HFFc6 (cell line): ENCODE data around the gene WFIKKN2. TPM values are rescaled to one million over a fixed set of nuclear protein-coding genes. Genes with fewer than 3 reads are reported as not detected.
A peak's percentile ranks its signal among the peaks of the same experiment; 100 is the strongest.

ENCODE experiments used
- DNase-seq: peaks from one replicate; pipeline ENCODE4 v3.0.0-alpha.2; 2018
- H3K27ac Mint-ChIP-seq: 2 replicates; pipeline ENCODE4 v1.8.0; 2020; ENCODE audit warnings: mild to moderate bottlenecking, mixed read lengths
- H3K27me3 Mint-ChIP-seq: 2 replicates; pipeline ENCODE4 v1.8.0; 2021; ENCODE audit warnings: mild to moderate bottlenecking, moderate library complexity, mixed read lengths; ENCODE audit not compliant: insufficient read depth
- H3K36me3 Mint-ChIP-seq: 2 replicates; pipeline ENCODE4 v1.8.0; 2021; ENCODE audit warnings: low read depth, mixed read lengths
- H3K4me1 Mint-ChIP-seq: 2 replicates; pipeline ENCODE4 v1.8.0; 2020; ENCODE audit warnings: low read depth, mixed read lengths
- H3K4me3 Mint-ChIP-seq: 2 replicates; pipeline ENCODE4 v1.8.0; 2020; ENCODE audit warnings: mild to moderate bottlenecking, moderate library complexity, mixed read lengths
- H3K9me3 Mint-ChIP-seq: 2 replicates; pipeline ENCODE4 v1.8.0; 2020; ENCODE audit warnings: mild to moderate bottlenecking, mixed read lengths
- total RNA-seq, 6 experiments: library from RNA; stranded (reverse); fragmentation: NEBNext Ultra II Directional; extraction: Animal tissue kit (Norgen Biotek cat#: 25700); gene quantifications; 2 replicates in 1 of 6; 3 replicates in 5 of 6; pipeline ENCODE4 v1.2.3, GENCODE V29; 2021
- TF ChIP-seq, protein P1 (sequence below): fragments of 200-600 bp; sonication (generic); IDR thresholded peaks from 2 replicates; pipeline ENCODE4 v1.5.0; 2021; ENCODE audit warnings: antibody characterized with exemption, mild to moderate bottlenecking

Gene WFIKKN2
- total RNA-seq, 6 experiments from 2014 or later = 0.05 to 0.07 (median 0.05) TPM; not detected in 3

- Mint-ChIP-seq H3K27me3 (peaks cover 32% of the 10 kb centered on the region), H3K27ac (peak overlapping the region; percentile 24; the same call in 1 of the 2 replicates), H3K9me3 (no peaks in the 10 kb centered on the region), H3K4me1 (peaks cover 9% of the 10 kb centered on the region), H3K36me3 (no peaks in the 10 kb centered on the region), H3K4me3 (peak overlapping the region; percentile 80)
- TF ChIP-seq, protein P1, sequence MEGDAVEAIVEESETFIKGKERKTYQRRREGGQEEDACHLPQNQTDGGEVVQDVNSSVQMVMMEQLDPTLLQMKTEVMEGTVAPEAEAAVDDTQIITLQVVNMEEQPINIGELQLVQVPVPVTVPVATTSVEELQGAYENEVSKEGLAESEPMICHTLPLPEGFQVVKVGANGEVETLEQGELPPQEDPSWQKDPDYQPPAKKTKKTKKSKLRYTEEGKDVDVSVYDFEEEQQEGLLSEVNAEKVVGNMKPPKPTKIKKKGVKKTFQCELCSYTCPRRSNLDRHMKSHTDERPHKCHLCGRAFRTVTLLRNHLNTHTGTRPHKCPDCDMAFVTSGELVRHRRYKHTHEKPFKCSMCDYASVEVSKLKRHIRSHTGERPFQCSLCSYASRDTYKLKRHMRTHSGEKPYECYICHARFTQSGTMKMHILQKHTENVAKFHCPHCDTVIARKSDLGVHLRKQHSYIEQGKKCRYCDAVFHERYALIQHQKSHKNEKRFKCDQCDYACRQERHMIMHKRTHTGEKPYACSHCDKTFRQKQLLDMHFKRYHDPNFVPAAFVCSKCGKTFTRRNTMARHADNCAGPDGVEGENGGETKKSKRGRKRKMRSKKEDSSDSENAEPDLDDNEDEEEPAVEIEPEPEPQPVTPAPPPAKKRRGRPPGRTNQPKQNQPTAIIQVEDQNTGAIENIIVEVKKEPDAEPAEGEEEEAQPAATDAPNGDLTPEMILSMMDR = no peak
- no peak for DNase-seq
Observed at GRCh38 chr17:50834429-50835300, 721 bp upstream of the WFIKKN2 start.

DNA sequence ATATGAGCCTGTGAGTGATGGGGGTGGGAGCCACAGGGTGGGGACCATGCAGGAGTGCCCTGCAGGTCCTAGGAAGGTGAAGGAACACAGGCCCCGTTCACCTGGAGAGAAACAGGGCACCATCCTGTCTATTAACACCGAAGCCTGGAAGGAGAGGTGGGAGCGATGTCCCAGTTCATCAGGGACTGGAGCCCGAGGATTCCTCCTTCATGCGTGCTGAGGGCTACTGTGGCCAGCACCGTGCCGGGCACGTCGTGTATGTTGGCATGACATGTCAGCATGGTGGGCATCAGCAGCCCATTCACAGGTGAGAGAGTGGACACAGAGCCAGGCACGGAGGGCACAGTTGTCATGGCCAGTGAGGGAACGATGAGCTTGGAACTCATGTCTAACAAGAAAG is 1.4 kb downstream of the WFIKKN2 start:
- DNase-seq = no peak
- H3K9me3 Mint-ChIP-seq = no peaks in the 10 kb centered on the region
- H3K4me3 Mint-ChIP-seq = no peak overlapping the region
- peaks cover 13% of the 10 kb centered on the region for H3K4me1 Mint-ChIP-seq
- no peaks in the 10 kb centered on the region for H3K36me3 Mint-ChIP-seq
- H3K27ac Mint-ChIP-seq = no peak overlapping the region
- peaks cover 31% of the 10 kb centered on the region; the same call in 1 of the 2 replicates for H3K27me3 Mint-ChIP-seq
- TF ChIP-seq, protein P1 = no peak

GRCh38 chr17:50837286-50837979 is 2.0 kb downstream of the WFIKKN2 start:
- Mint-ChIP-seq H3K4me1 (peaks cover 17% of the 10 kb centered on the region), H3K9me3 (no peaks in the 10 kb centered on the region), H3K27ac (no peak overlapping the region), H3K27me3 (peaks cover 31% of the 10 kb centered on the region; the same call in 1 of the 2 replicates), H3K36me3 (no peaks in the 10 kb centered on the region), H3K4me3 (no peak overlapping the region)
- TF ChIP-seq, protein P1 = no peak
- DNase-seq = no peak

DNA sequence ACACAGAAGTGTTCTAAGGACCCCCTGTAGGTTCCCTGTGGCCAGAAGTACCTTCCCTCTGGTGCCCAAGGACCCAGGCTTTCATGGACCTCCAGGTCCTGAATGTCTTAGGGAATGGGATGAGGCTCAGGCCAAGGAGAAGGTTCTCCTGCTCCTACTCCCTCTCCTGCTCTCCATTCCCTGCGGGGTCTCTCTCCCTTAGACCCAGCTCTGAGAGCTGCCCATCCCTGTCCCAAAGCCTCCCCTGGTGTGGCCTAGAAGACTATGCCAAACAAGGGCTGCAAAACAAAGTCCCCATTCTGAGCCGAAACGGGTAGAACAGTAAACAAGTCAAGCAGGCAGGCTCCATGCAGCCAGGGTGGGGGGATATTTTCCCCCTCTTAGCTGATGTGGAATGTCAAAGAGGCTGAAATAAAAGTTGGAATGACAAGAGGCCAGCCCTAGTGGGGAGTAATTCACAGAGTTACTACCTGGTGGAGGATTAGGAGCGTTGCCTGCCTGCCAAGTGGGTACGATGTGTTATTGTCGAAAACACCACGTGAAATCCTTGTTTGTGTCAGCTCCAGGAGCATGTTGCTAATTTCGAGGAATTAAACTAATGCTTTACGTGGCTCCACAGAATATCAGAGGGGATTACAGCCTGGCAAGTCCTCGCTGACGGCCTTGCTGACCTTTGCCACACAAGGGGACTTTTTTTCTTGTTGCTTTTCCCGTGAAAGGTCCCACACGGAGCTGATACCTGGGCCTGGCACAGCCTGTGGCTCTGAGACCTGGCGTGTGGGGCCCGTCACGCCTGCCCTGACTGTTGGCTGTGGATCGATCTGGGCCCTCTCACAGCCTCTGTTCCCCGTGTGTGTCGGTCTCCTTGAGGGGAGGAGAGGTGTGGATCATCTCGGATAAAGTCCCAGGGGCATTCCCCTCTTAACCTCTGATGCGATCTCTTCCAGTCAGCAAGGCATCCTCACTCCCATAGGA is 2.9 kb downstream of the WFIKKN2 start:
- Mint-ChIP-seq H3K4me1 (peaks cover 17% of the 10 kb centered on the region), H3K27ac (no peak overlapping the region), H3K36me3 (no peaks in the 10 kb centered on the region), H3K9me3 (no peaks in the 10 kb centered on the region), H3K27me3 (peaks cover 28% of the 10 kb centered on the region; the same call in 1 of the 2 replicates), H3K4me3 (no peak overlapping the region)
- TF ChIP-seq, protein P1 = no peak
- no peak for DNase-seq
